GM12873 (cell line): ENCODE measurements around the gene NCKAP1.

Experiments used
- TF ChIP-seq, protein P1 (sequence below): IDR thresholded peaks from 2 replicates; pipeline ENCODE4 v1.5.1; 2012; ENCODE audit warnings: low read depth, mild to moderate bottlenecking, moderate library complexity, low read length, control low read depth; ENCODE audit not compliant: insufficient read depth; ENCODE audit errors: missing control alignments

NCKAP1 gene

DNA sequence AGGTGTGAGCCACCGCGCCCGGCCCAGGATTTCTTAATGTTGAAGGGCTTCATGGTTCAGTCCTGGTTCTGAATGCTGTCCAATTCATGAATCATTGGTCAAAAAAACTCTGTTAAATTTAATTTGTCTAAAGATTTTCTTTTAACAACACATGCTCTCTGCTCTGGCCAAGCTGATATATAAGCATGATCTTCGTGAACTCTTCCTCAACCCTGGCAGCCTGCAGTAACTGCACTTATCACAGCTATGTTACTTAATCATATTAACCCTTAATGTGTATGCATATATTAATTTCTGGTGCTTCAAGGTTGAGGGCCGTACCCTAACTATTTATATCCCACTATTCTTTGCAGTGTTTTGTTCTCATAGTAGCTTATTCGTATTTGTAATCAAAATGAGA lies 142.5 kb downstream of the NCKAP1 start:
- TF ChIP-seq, protein P1, sequence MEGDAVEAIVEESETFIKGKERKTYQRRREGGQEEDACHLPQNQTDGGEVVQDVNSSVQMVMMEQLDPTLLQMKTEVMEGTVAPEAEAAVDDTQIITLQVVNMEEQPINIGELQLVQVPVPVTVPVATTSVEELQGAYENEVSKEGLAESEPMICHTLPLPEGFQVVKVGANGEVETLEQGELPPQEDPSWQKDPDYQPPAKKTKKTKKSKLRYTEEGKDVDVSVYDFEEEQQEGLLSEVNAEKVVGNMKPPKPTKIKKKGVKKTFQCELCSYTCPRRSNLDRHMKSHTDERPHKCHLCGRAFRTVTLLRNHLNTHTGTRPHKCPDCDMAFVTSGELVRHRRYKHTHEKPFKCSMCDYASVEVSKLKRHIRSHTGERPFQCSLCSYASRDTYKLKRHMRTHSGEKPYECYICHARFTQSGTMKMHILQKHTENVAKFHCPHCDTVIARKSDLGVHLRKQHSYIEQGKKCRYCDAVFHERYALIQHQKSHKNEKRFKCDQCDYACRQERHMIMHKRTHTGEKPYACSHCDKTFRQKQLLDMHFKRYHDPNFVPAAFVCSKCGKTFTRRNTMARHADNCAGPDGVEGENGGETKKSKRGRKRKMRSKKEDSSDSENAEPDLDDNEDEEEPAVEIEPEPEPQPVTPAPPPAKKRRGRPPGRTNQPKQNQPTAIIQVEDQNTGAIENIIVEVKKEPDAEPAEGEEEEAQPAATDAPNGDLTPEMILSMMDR, result no peak

DNA sequence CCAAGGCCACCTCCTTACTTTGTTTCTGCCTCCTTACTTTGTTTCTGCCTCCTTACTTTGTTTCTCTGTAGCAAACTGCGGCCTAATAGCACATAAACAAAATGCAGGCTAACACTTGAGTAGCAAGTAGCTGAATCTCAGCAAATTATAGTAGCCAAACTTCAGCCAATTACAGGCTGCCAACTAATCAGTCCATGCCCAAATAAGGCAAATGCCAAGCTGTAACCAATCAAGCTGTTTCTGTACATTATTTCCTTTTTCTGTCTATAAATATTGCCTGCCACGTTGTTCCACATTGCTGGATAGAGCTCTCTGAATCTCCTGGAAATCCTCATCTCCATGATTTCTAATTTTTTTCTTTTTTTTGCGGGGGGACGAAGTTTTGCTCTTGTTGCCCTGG lies 143.1 kb downstream of the NCKAP1 start:
- TF ChIP-seq, protein P1, result no peak

DNA sequence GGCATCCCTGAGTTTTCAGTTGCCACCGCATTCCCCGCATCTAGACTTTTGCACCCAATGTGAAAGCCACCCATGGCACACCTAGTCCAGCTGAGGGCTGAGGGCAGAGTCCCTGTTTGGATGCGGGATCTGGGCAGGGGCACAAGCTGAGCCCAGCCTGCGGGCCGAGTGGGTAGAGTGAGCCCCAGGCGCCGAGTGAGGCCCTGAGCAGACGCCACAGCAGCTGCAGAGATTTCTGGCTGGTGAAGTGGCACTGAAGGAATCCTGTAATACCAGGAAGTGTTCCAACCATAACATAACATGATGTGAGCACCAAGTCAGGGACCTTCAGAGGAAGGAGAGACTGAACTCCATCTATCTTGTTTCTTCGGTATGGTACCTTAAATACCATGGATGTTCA lies 144.1 kb downstream of the NCKAP1 start:
- TF ChIP-seq, protein P1, result no peak

DNA sequence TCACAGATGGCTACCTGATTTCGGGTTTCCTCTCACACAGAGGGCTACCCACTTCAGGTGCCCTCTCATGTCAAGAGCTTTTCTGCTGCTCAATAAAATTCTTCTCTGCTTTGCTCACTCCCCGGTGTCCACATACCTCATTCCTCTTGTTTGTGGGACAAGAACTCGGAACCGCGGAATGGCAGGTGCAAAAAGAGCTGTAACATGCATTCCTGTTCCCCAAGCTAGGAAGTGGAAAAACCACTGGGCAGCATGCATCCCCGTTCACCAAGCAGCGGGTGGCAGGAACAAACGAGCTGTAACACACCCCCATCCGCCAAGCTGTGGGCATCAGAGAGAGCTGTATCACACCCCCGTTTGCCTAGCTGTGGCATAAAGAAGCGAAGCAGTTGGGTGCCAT lies 144.6 kb downstream of the NCKAP1 start:
- TF ChIP-seq, protein P1, result no peak

DNA sequence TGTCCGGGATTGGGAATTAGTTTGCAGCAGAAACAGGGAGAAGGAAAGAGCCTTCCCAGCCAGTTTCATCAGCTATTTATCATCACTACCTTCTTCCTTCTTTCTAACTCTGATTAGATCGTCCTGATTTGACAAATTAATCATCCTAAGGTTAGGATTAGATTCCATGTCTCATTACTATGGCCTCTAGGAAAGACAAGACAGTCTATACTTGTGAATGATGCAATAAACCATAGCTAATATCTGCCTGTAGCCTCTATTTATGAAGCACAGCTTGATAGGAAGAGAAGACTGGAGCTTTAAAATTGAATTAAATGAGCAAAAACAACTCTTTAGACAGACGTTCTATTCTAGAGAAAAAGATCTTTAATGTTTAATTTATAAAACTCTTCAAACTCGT lies 146.6 kb downstream of the NCKAP1 start:
- TF ChIP-seq, protein P1, result no peak

DNA sequence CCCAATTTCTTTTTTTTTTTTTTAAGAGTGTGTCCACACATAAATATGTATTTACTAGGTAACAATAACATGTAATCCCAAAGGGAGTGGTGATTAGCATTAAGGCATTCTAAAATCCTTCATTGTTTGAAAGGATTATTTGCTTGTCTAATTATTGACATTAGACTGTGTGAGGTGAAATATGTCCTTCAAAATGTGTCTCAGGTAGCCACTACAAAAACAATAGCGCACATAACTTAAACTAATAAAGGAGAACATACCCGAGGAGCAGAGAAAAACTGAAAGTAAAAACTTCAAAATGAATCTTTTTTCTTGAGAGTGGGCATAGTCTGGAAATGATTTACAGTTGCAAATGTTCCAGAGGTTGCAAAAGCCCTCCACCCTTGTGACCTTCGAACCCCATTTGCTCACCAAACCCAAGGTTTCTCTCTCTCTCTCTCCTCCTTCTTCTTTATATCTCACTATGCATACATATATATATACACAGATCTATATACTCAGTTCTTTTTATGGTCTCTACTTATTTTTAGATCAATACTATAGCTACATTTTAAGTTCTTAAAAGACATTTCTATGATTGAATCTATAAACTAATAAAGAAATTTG lies 147.4 kb downstream of the NCKAP1 start:
- TF ChIP-seq, protein P1, result no peak

DNA sequence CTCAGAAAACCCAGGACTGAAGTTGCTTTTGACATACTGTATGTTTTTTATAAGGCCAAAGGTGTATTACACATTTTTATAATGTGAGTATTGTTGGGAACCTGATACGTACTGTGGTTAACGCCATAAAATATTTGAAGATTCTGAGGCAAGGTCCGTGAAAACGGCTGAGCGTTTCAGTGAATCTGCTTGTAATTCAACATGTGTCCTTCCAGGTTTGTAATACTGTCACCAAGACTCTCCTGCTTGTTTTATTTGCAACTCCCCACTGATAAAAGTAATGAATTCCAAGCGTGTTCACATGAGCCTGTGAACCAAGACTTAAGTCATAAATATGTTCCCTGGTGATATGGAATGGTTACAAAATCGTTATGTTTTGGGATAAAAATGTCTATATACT lies 148.0 kb downstream of the NCKAP1 start:
- TF ChIP-seq, protein P1, result no peak
